Osteoblast (primary cell): ENCODE results near the gene DAAM2. TPM values are rescaled to one million over a fixed set of nuclear protein-coding genes. Genes with fewer than 3 reads are reported as not detected.

ENCODE experiments used
- DNase-seq: peaks from one replicate; pipeline ENCODE4 v3.0.0; 2011; ENCODE audit warnings: low spot score, mixed read lengths; ENCODE audit not compliant: insufficient read length; ENCODE audit errors: missing footprints
- H2AFZ ChIP-seq: 2 replicates; pipeline ENCODE4 v1.6.0; 2011; ENCODE audit warnings: mild to moderate bottlenecking, low read length
- H3K27ac ChIP-seq: 2 replicates; pipeline ENCODE4 v1.5.1; 2011; ENCODE audit warnings: mild to moderate bottlenecking, low read depth, low read length, moderate library complexity
- H3K27me3 ChIP-seq: 2 replicates; pipeline ENCODE4 v1.6.0; 2012; ENCODE audit warnings: mild to moderate bottlenecking, control low read depth, inconsistent platforms, low read length, moderate library complexity; ENCODE audit not compliant: insufficient read depth
- H3K36me3 ChIP-seq: 2 replicates; pipeline ENCODE4 v1.5.1; 2011; ENCODE audit warnings: mild to moderate bottlenecking, low read length, control low read depth, moderate library complexity; ENCODE audit not compliant: insufficient read depth
- H3K4me1 ChIP-seq: 2 replicates; pipeline ENCODE4 v1.5.1; 2011; ENCODE audit warnings: mild to moderate bottlenecking, low read length, control low read depth, moderate library complexity; ENCODE audit not compliant: insufficient read depth
- H3K4me2 ChIP-seq: 2 replicates; pipeline ENCODE4 v1.6.0; 2011; ENCODE audit warnings: mild to moderate bottlenecking, low read length; ENCODE audit not compliant: insufficient read depth
- H3K4me3 ChIP-seq: fragments of 200-600 bp; sonication (generic); 3 replicates; pipeline ENCODE4 v1.5.1; 2012; ENCODE audit warnings: mild to moderate bottlenecking, low read length, inconsistent platforms; ENCODE audit not compliant: insufficient read depth
- H3K79me2 ChIP-seq: 2 replicates; pipeline ENCODE4 v1.6.0; 2012; ENCODE audit warnings: mild to moderate bottlenecking, low read length, control low read depth, inconsistent platforms; ENCODE audit not compliant: insufficient read depth
- H3K9me3 ChIP-seq: 2 replicates; pipeline ENCODE4 v1.5.1; 2011; ENCODE audit warnings: low read depth, low read length, control low read depth
- H4K20me1 ChIP-seq: 2 replicates; pipeline ENCODE4 v1.6.0; 2012; ENCODE audit warnings: mild to moderate bottlenecking, low read length, control low read depth; ENCODE audit not compliant: insufficient read depth
- CTCF ChIP-seq: IDR thresholded peaks from 2 replicates; pipeline ENCODE4 v1.5.1; 2011; ENCODE audit warnings: mild to moderate bottlenecking, low read depth, low read length, moderate library complexity; ENCODE audit errors: extremely low read depth
- total RNA-seq: library from RNA; depleted of rRNA; stranded (reverse); fragments of >200 nt; gene quantifications from 2 replicates; pipeline ENCODE4 v1.2.3, GENCODE V29; 2012

The DAAM2 gene
- total RNA-seq, 1 donor, result 29.0 TPM

- H3K27ac ChIP-seq, result no peak overlapping the region
- H3K4me1 ChIP-seq, result no peaks in the 10 kb centered on the region
- no peaks in the 10 kb centered on the region for H3K79me2 ChIP-seq
- H3K4me2 ChIP-seq, result no peak overlapping the region
- no peak for DNase-seq
- H4K20me1 ChIP-seq, result no peaks in the 10 kb centered on the region
- no peaks in the 10 kb centered on the region for H3K9me3 ChIP-seq
- H3K36me3 ChIP-seq, result peaks cover 11% of the 10 kb centered on the region
- H2AFZ ChIP-seq, result no peak overlapping the region
- no peak for TF ChIP-seq CTCF
- no peak overlapping the region for H3K4me3 ChIP-seq
- no peaks in the 10 kb centered on the region for H3K27me3 ChIP-seq
These were observed 118.6 kb downstream of the DAAM2 start for GRCh38 chr6:39910744-39911143.

GRCh38 chr6:39911513-39912125 lies 119.4 kb downstream of the DAAM2 start:
- no peaks in the 10 kb centered on the region for H3K79me2 ChIP-seq
- H4K20me1 ChIP-seq, result no peaks in the 10 kb centered on the region
- H3K4me3 ChIP-seq, result no peak overlapping the region
- no peaks in the 10 kb centered on the region for H3K27me3 ChIP-seq
- DNase-seq, result no peak
- H3K36me3 ChIP-seq, result peaks cover 14% of the 10 kb centered on the region
- H3K27ac ChIP-seq, result no peak overlapping the region
- H3K4me2 ChIP-seq, result no peak overlapping the region
- no peaks in the 10 kb centered on the region for H3K9me3 ChIP-seq
- H2AFZ ChIP-seq, result no peak overlapping the region
- H3K4me1 ChIP-seq, result no peaks in the 10 kb centered on the region
- no peak for TF ChIP-seq CTCF

GRCh38 chr6:39912446-39912845 lies 120.3 kb downstream of the DAAM2 start:
- Histone ChIP-seq H3K36me3 (peaks cover 15% of the 10 kb centered on the region), H4K20me1 (no peaks in the 10 kb centered on the region), H3K4me3 (no peak overlapping the region), H3K27ac (no peak overlapping the region), H3K4me1 (no peaks in the 10 kb centered on the region), H3K79me2 (no peaks in the 10 kb centered on the region), H3K4me2 (no peak overlapping the region), H3K9me3 (no peaks in the 10 kb centered on the region), H3K27me3 (no peaks in the 10 kb centered on the region), H2AFZ (no peak overlapping the region)
- no peak for DNase-seq
- TF ChIP-seq CTCF, result no peak

GRCh38 chr6:39913391-39913916 lies 121.3 kb downstream of the DAAM2 start:
- no peaks in the 10 kb centered on the region for H3K9me3 ChIP-seq
- no peak overlapping the region for H3K4me3 ChIP-seq
- no peak for TF ChIP-seq CTCF
- H2AFZ ChIP-seq, result no peak overlapping the region
- H3K79me2 ChIP-seq, result no peaks in the 10 kb centered on the region
- DNase-seq, result no peak
- peaks cover 15% of the 10 kb centered on the region for H3K36me3 ChIP-seq
- no peak overlapping the region for H3K27ac ChIP-seq
- H3K4me1 ChIP-seq, result no peaks in the 10 kb centered on the region
- no peaks in the 10 kb centered on the region for H3K27me3 ChIP-seq
- no peak overlapping the region for H3K4me2 ChIP-seq
- H4K20me1 ChIP-seq, result no peaks in the 10 kb centered on the region
